Thyroid gland (tissue), 4 donors: Measurements from ENCODE around the gene MCOLN2. TPM values are rescaled to one million over a fixed set of nuclear protein-coding genes. Genes with fewer than 3 reads are reported as not detected.

ENCODE experiments used
- DNase-seq, 2 donors: peaks; one replicate each; pipeline ENCODE4 v3.0.0-alpha.2; 2019
- H3K27ac ChIP-seq, 3 donors: fragments of 200-600 bp; sonication (generic); 1 replicate in 2 of 3; 2 replicates in 1 of 3; pipeline ENCODE4 v1.5.1; 2016 to 2019; ENCODE audit warnings: mild to moderate bottlenecking in 1 of 3, moderate library complexity in 1 of 3
- H3K27me3 ChIP-seq: fragments of 200-600 bp; sonication (generic); one replicate; pipeline ENCODE4 v1.5.1; 2019
- H3K36me3 ChIP-seq, 2 donors: fragments of 200-600 bp; sonication (generic); one replicate each; pipeline ENCODE4 v1.5.1; 2016 to 2019
- H3K4me1 ChIP-seq, 2 donors: fragments of 200-600 bp; sonication (generic); one replicate each; pipeline ENCODE4 v1.5.1; 2017 to 2019
- H3K4me3 ChIP-seq, 3 donors: fragments of 200-600 bp; sonication (generic); replicated peaks in 1 of 3; 1 replicate in 2 of 3; 2 replicates in 1 of 3; pipeline ENCODE4 v1.5.1; 2016; ENCODE audit warnings: mild to moderate bottlenecking in 1 of 3
- H3K9me3 ChIP-seq: fragments of 200-600 bp; sonication (generic); one replicate; pipeline ENCODE4 v1.5.1; 2017
- CTCF ChIP-seq, 6 experiments: fragments of 200-600 bp in 3 of 6; fragments of 450-650 bp in 3 of 6; sonication (generic) in 3 of 6; IDR thresholded peaks; one replicate each; pipeline ENCODE4 v1.5.1; 2016 to 2019; ENCODE audit warnings: antibody characterized with exemption in 6 of 6, mild to moderate bottlenecking in 2 of 6, inconsistent platforms in 1 of 6, moderate library complexity in 1 of 6
- POLR2A ChIP-seq, 2 donors: fragments of 450-650 bp; IDR thresholded peaks; one replicate each; pipeline ENCODE4 v1.6.1; 2017; ENCODE audit warnings: antibody characterized with exemption in 2 of 2, mild to moderate bottlenecking in 2 of 2, moderate library complexity in 1 of 2
- WGBS, 2 donors: methylation state at CpG; one replicate each; pipeline ENCODE4 v1.1.5; 2017; 5-methylcytosine and 5-hydroxymethylcytosine counted together
- intact Hi-C: fragments of 100-400 bp; cut with DNase I; formaldehyde crosslinking; loops from one replicate; pipeline ENCODE4 v1.15.1; 2023
- total RNA-seq, 4 donors: library from RNA; depleted of rRNA; stranded (reverse); fragments of >200 nt; gene quantifications; one replicate each; pipeline ENCODE4 v1.2.3, GENCODE V29; 2016

MCOLN2 gene
- total RNA-seq, 4 donors from 2014 or later: 0.29 to 2.5 (median 1.4) TPM

- H3K27me3 ChIP-seq: no peaks in the 10 kb centered on the region
- H3K36me3 ChIP-seq: no peaks in the 10 kb centered on the region
- 40 to 52% methylated on average over 4 of the region's 4 CpGs for WGBS, 2 donors
- peaks cover 3 to 5% of the 10 kb centered on the region in 2 donors for H3K4me1 ChIP-seq
- TF ChIP-seq CTCF (IDR thresholded peaks at IDR 0.05): no peak
- TF ChIP-seq POLR2A (IDR thresholded peaks at IDR 0.05): no peak
- no peak for DNase-seq
- H3K27ac ChIP-seq: no peak overlapping the region
- intact Hi-C loops: no loop called here
- H3K9me3 ChIP-seq: no peaks in the 10 kb centered on the region
- no peak overlapping the region for H3K4me3 ChIP-seq
Observed at GRCh38 chr1:84928979-84929378, 67.9 kb downstream of the MCOLN2 start.

GRCh38 chr1:84923317-84923716, 73.6 kb downstream of the MCOLN2 start:
- no peaks in the 10 kb centered on the region for H3K27me3 ChIP-seq
- TF ChIP-seq CTCF (IDR thresholded peaks at IDR 0.05): no peak
- no peak for TF ChIP-seq POLR2A (IDR thresholded peaks at IDR 0.05)
- intact Hi-C loops: no loop called here
- 85 to 92% methylated on average over 3 of the region's 3 CpGs for WGBS, 2 donors
- no peak overlapping the region for H3K4me3 ChIP-seq
- no peak overlapping the region for H3K27ac ChIP-seq
- H3K4me1 ChIP-seq: no peaks in the 10 kb centered on the region
- H3K36me3 ChIP-seq: no peaks in the 10 kb centered on the region
- no peaks in the 10 kb centered on the region for H3K9me3 ChIP-seq
- no peak for DNase-seq

GRCh38 chr1:84920159-84920558, 76.8 kb downstream of the MCOLN2 start:
- Histone ChIP-seq H3K27me3 (no peaks in the 10 kb centered on the region), H3K4me3 (no peak overlapping the region), H3K27ac (no peak overlapping the region), H3K36me3 (no peaks in the 10 kb centered on the region), H3K4me1 (no peaks in the 10 kb centered on the region), H3K9me3 (no peaks in the 10 kb centered on the region)
- TF ChIP-seq CTCF (IDR thresholded peaks at IDR 0.05): no peak
- no peak for TF ChIP-seq POLR2A (IDR thresholded peaks at IDR 0.05)
- DNase-seq: no peak
- intact Hi-C loops: no loop called here
- 96 to 97% methylated on average over 1 of the region's 1 CpG for WGBS, 2 donors

GRCh38 chr1:84919461-84919970, 77.4 kb downstream of the MCOLN2 start:
- Histone ChIP-seq H3K4me1 (no peaks in the 10 kb centered on the region), H3K4me3 (no peak overlapping the region), H3K9me3 (no peaks in the 10 kb centered on the region), H3K27ac (no peak overlapping the region), H3K36me3 (no peaks in the 10 kb centered on the region), H3K27me3 (no peaks in the 10 kb centered on the region)
- DNase-seq: no peak
- WGBS, 2 donors: 65 to 74% methylated on average over 4 of the region's 4 CpGs
- no peak for TF ChIP-seq CTCF (IDR thresholded peaks at IDR 0.05)
- no peak for TF ChIP-seq POLR2A (IDR thresholded peaks at IDR 0.05)
- intact Hi-C loops: no loop called here

GRCh38 chr1:84918726-84919336, 78.1 kb downstream of the MCOLN2 start:
- no peak overlapping the region for H3K27ac ChIP-seq
- no peak overlapping the region for H3K4me3 ChIP-seq
- H3K4me1 ChIP-seq: no peaks in the 10 kb centered on the region
- 81 to 86% methylated on average over 5 of the region's 5 CpGs for WGBS, 2 donors
- TF ChIP-seq POLR2A (IDR thresholded peaks at IDR 0.05): no peak
- TF ChIP-seq CTCF (IDR thresholded peaks at IDR 0.05): no peak
- intact Hi-C loops: no loop called here
- DNase-seq: no peak
- no peaks in the 10 kb centered on the region for H3K9me3 ChIP-seq
- no peaks in the 10 kb centered on the region for H3K36me3 ChIP-seq
- no peaks in the 10 kb centered on the region for H3K27me3 ChIP-seq
